GM12878 (cell line): ENCODE measurements around the gene SLC15A1. TPM values are rescaled to one million over a fixed set of nuclear protein-coding genes. Genes with fewer than 3 reads are reported as not detected.

Experiments used
- ATAC-seq: fragments of 200-7000 bp; cut with Tn5 transposase; 3 replicates; pipeline ENCODE4 v1.9.1; 2020; ENCODE audit warnings: mild to moderate bottlenecking, moderate library complexity
- BruUV-seq: library from RNA; stranded (reverse); fragments of 400-500 nt; replicated peaks from 2 replicates; lab custom pipeline; 2021; lab: Mats Ljungman, UMichigan
- CTCF ChIA-PET: fragments of 300-600 bp; sonication (Branson Sonifier 250); formaldehyde crosslinking; extraction: SDS; loops from one replicate; lab custom pipeline; 2021; ENCODE audit warnings: inconsistent platforms; lab: Yijun Ruan, JAX
- POLR2A ChIA-PET: fragments of 350-600 bp; formaldehyde crosslinking; extraction: SDS; loops from one replicate; lab custom pipeline; 2021; ENCODE audit warnings: inconsistent platforms; lab: Charles Lee
- RAD21 ChIA-PET: fragments of 300-600 bp; sonication (Branson Sonifier 250); formaldehyde crosslinking; loops from one replicate; lab custom pipeline; 2023; ENCODE audit warnings: antibody characterized with exemption; ENCODE audit not compliant: unreplicated experiment; lab: Charles Lee
- SMC1A ChIA-PET: fragments of 300-600 bp; sonication (Branson Sonifier 250); formaldehyde crosslinking; loops from one replicate; lab custom pipeline; 2023; ENCODE audit not compliant: unreplicated experiment, uncharacterized antibody; lab: Charles Lee
- DNase-seq: peaks from one replicate; pipeline ENCODE4 v3.0.0-alpha.2; 2011; ENCODE audit warnings: low read depth, low spot score
- FAIRE-seq: peaks from 3 replicates; lab custom pipeline; 2011; peaks lifted over from hg19 to GRCh38; lab: Jason Lieb, UNC
- H2AFZ ChIP-seq: 2 replicates; pipeline ENCODE4 v1.6.0; 2011; ENCODE audit warnings: low read depth, low read length, control low read depth; ENCODE audit not compliant: control insufficient read depth
- H3K27ac ChIP-seq: 2 replicates; pipeline ENCODE4 v1.5.1; 2011; ENCODE audit warnings: control low read depth; ENCODE audit not compliant: control insufficient read depth, insufficient read depth
- H3K27me3 ChIP-seq, 2 experiments: replicated peaks in 1 of 2; 2 replicates each; pipeline versions ENCODE4 v1.6.0 to v1.6.1; 2011; ENCODE audit warnings: low read length in 1 of 2; ENCODE audit not compliant: control insufficient read depth in 2 of 2, insufficient read depth in 2 of 2
- H3K36me3 ChIP-seq, 2 experiments: 2 replicates each; pipeline ENCODE4 v1.5.1; 2011; ENCODE audit warnings: low read length in 1 of 2; ENCODE audit not compliant: control insufficient read depth in 2 of 2, insufficient read depth in 2 of 2
- H3K4me1 ChIP-seq: 2 replicates; pipeline ENCODE4 v1.6.1; 2011; ENCODE audit warnings: mild to moderate bottlenecking, low read length, moderate library complexity, mixed read lengths; ENCODE audit not compliant: control insufficient read depth, insufficient read depth
- H3K4me2 ChIP-seq: 2 replicates; pipeline ENCODE4 v1.6.0; 2011; ENCODE audit warnings: control low read depth; ENCODE audit not compliant: control insufficient read depth, insufficient read depth
- H3K4me3 ChIP-seq: fragments of 200-600 bp; sonication (generic); 2 replicates; pipeline ENCODE4 v1.5.1; 2016
- H3K79me2 ChIP-seq: 2 replicates; pipeline ENCODE4 v1.6.0; 2011; ENCODE audit warnings: low read length; ENCODE audit not compliant: control insufficient read depth, insufficient read depth
- H3K9ac ChIP-seq: 2 replicates; pipeline ENCODE4 v1.8.0; 2011; ENCODE audit warnings: low read length, control low read depth, mixed read lengths; ENCODE audit not compliant: control insufficient read depth, insufficient read depth
- H3K9me3 ChIP-seq: replicated peaks from 3 replicates; pipeline ENCODE4 v1.5.1; 2011; ENCODE audit warnings: mild to moderate bottlenecking, low read length; ENCODE audit not compliant: control insufficient read depth, insufficient read depth
- H4K20me1 ChIP-seq: 2 replicates; pipeline ENCODE4 v1.6.0; 2011; ENCODE audit not compliant: control insufficient read depth, insufficient read depth
- IKZF2 ChIP-seq, 2 experiments: fragments of 450-650 bp; IDR thresholded peaks; 2 replicates each; pipeline ENCODE4 v1.6.1; 2017; ENCODE audit warnings: mild to moderate bottlenecking in 2 of 2, moderate library complexity in 2 of 2
- MTA2 ChIP-seq: fragments of 450-650 bp; IDR thresholded peaks from 2 replicates; pipeline ENCODE4 v1.6.1; 2016; ENCODE audit warnings: low read depth, mild to moderate bottlenecking, moderate library complexity
- NFYB ChIP-seq: IDR thresholded peaks from 2 replicates; pipeline ENCODE4 v1.6.1; 2011; ENCODE audit warnings: low read depth, mild to moderate bottlenecking, low read length, improper control_type of control experiment, moderate library complexity; ENCODE audit not compliant: insufficient read depth
- NR2C1 ChIP-seq: fragments of 450-650 bp; IDR thresholded peaks from 2 replicates; pipeline ENCODE4 v1.6.1; 2017; ENCODE audit warnings: antibody characterized with exemption, mild to moderate bottlenecking, moderate library complexity
- PAX8 ChIP-seq: fragments of 450-650 bp; IDR thresholded peaks from 2 replicates; pipeline ENCODE4 v1.6.1; 2017; ENCODE audit warnings: mild to moderate bottlenecking, moderate library complexity
- RFX5 ChIP-seq: IDR thresholded peaks from 2 replicates; pipeline ENCODE4 v1.6.1; 2011; ENCODE audit warnings: low read depth, low read length, improper control_type of control experiment
- SMARCA5 ChIP-seq: fragments of 450-650 bp; IDR thresholded peaks from 2 replicates; pipeline ENCODE4 v1.6.1; 2017; ENCODE audit warnings: mild to moderate bottlenecking
- SUPT20H ChIP-seq: IDR thresholded peaks from 2 replicates; pipeline ENCODE4 v1.6.1; 2011; ENCODE audit warnings: low read depth, mild to moderate bottlenecking, low read length, moderate library complexity, borderline replicate concordance; ENCODE audit not compliant: control insufficient read depth
- WRNIP1 ChIP-seq: IDR thresholded peaks from 2 replicates; pipeline ENCODE4 v1.6.1; 2011; ENCODE audit warnings: low read depth, low read length, improper control_type of control experiment, borderline replicate concordance
- WGBS: methylation state at CpG from one replicate; pipeline ENCODE4 v1.1.6; 2016; ENCODE audit warnings: low lambda C conversion rate; ENCODE audit not compliant: insufficient replicate concordance, insufficient coverage; ENCODE audit errors: missing lambda C conversion rate; 5-methylcytosine and 5-hydroxymethylcytosine counted together
- in situ Hi-C: fragments of 300-500 bp; cut with MboI; formaldehyde crosslinking; loops from 9 replicates; pipeline ENCODE4 v1.14.3; 2018; ENCODE audit warnings: mixed read lengths
- intact Hi-C: fragments of 100-400 bp; cut with micrococcal nuclease; formaldehyde crosslinking; loops from one replicate; pipeline ENCODE4 v1.14.2; 2022; ENCODE audit not compliant: unreplicated experiment
- polyA plus RNA-seq, 11 experiments: library from polyadenylated mRNA; depleted of rRNA in 4 of 11; unstranded in 6 of 11; stranded (reverse) in 5 of 11; fragments of >200 nt; fragmentation: Nextera tagmentation in 4 of 11; fragmentation: Illumina TruSeq in 1 of 11; extraction: Ambion mirVana in 4 of 11; extraction: Trizol in 1 of 11; gene quantifications; 1 replicate in 1 of 11; 2 replicates in 10 of 11; pipeline versions ENCODE4 v1.2.1 to v1.2.3, GENCODE V29; 2011 to 2016; ENCODE audit warnings: inconsistent platforms in 2 of 11, missing spikeins in 2 of 11, low read depth in 1 of 11
- total RNA-seq, 4 experiments: library from RNA; depleted of rRNA in 3 of 4; stranded (reverse); fragments of >200 nt in 3 of 4; fragmentation: Illumina TruSeq in 1 of 4; extraction: Trizol in 1 of 4; gene quantifications; 2 replicates each; pipeline versions ENCODE4 v1.2.1 to v1.2.3, GENCODE V29; 2013 to 2021
- TF ChIP-seq, protein P1 (sequence below): fragments of 450-650 bp; IDR thresholded peaks from 2 replicates; pipeline ENCODE4 v1.6.1; 2018; ENCODE audit warnings: mild to moderate bottlenecking, low read depth, moderate library complexity; ENCODE audit not compliant: partially characterized antibody

The SLC15A1 gene
- total and polyA plus RNA-seq, 10 of the 15 experiments (the other 5 are each of a cell fraction or from before 2014, with no cell fraction given), result not detected

DNA sequence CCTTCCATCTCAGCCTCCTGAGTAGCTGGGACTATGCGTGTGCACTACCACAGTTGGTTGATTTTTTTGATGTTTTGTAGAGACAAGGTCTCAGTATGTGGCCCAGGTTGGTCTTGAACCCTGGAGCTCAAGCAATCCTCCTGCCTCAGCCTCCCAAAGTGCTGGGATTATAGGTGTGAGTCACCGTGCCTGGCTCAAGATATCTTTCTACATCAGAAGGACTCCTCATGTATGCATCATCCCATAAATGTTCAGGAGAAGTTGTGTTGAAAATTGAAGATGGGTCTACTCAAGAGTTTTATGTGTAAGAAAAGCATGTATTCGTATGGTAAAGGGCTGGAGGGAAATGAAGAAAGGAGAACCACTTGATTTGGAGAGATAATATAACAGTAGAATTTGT, 103.8 kb downstream of the SLC15A1 start (continued):
- TF ChIP-seq, protein P1, sequence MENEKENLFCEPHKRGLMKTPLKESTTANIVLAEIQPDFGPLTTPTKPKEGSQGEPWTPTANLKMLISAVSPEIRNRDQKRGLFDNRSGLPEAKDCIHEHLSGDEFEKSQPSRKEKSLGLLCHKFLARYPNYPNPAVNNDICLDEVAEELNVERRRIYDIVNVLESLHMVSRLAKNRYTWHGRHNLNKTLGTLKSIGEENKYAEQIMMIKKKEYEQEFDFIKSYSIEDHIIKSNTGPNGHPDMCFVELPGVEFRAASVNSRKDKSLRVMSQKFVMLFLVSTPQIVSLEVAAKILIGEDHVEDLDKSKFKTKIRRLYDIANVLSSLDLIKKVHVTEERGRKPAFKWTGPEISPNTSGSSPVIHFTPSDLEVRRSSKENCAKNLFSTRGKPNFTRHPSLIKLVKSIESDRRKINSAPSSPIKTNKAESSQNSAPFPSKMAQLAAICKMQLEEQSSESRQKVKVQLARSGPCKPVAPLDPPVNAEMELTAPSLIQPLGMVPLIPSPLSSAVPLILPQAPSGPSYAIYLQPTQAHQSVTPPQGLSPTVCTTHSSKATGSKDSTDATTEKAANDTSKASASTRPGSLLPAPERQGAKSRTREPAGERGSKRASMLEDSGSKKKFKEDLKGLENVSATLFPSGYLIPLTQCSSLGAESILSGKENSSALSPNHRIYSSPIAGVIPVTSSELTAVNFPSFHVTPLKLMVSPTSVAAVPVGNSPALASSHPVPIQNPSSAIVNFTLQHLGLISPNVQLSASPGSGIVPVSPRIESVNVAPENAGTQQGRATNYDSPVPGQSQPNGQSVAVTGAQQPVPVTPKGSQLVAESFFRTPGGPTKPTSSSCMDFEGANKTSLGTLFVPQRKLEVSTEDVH, result no peak
- no peak for TF ChIP-seq MTA2
- no peak for TF ChIP-seq WRNIP1
- TF ChIP-seq NR2C1, result no peak
- TF ChIP-seq PAX8, result no peak
- no peak for TF ChIP-seq RFX5

DNA sequence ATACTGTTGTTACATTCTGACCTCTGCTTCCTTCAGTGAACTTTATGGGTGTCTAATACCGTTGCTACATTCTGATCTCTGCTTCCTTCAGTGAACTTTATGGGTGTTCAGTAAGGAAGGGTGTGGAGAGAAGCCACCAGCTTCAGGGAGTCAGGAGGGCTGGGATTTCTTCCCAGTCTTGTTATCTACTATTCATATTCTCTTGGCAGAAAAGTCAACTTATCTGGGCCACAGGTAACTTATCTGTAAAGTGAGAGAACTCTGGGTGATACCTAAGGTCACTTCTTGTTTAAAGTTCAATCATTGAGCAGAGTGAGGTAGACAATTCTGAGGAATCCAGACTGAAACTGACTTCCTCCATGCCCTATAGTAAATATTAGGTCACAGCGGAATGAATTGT, 104.3 kb downstream of the SLC15A1 start:
- Histone ChIP-seq H3K9me3 (no peaks in the 10 kb centered on the region), H3K79me2 (no peaks in the 10 kb centered on the region), H3K27ac (no peak overlapping the region), H3K9ac (no peak overlapping the region), H2AFZ (no peak overlapping the region), H4K20me1 (no peaks in the 10 kb centered on the region), H3K4me2 (no peak overlapping the region), H3K4me1 (peaks cover 3% of the 10 kb centered on the region; the same call in 1 of the 2 replicates), H3K4me3 (no peak overlapping the region), H3K36me3 (no peaks in the 10 kb centered on the region), H3K27me3 (0 out of 4 replicates have a peak, but pooled peaks cover 0 to 3% of the 10 kb centered on the region in 2 experiments)
- POLR2A ChIA-PET, result no interaction called here
- DNase-seq (no peak), FAIRE-seq (no peak), ATAC-seq (no peak)
- RAD21 ChIA-PET, result interaction anchor here (1.3 kb wide), 1 partner anchor 166 kb away, joined by 3 read pairs; no protein-coding TSS in a partner anchor
- TF ChIP-seq SUPT20H (no peak), NFYB (no peak), IKZF2 (IDR thresholded peaks at IDR 0.05) (no peak), SMARCA5 (no peak)
- CTCF ChIA-PET, result interaction anchor here (0.9 kb wide), 1 partner anchor 203 kb away, joined by 3 read pairs; no protein-coding TSS in a partner anchor
- in situ Hi-C loops (no loop called here), intact Hi-C loops (no loop called here)
- whole genome bisulfite sequencing, result 46% methylated on average over 2 of the region's 2 CpGs
- no TSS peak for BruUV-seq
- SMC1A ChIA-PET, result interaction anchor here (1.3 to 1.9 kb wide), 3 partner anchors 66 to 181 kb away, joined by 3 to 4 read pairs (median 4); no protein-coding TSS in a partner anchor
